Colonic mucosa (tissue), 4 donors: Measurements from ENCODE around the gene MARK3. TPM values are rescaled to one million over a fixed set of nuclear protein-coding genes. Genes with fewer than 3 reads are reported as not detected.

Experiments used
- DNase-seq: peaks from one replicate; pipeline ENCODE4 v3.0.0-alpha.2; 2020
- H3K27ac ChIP-seq: fragments of 200-600 bp; one replicate; pipeline ENCODE4 v1.8.0; 2021
- H3K27me3 ChIP-seq: fragments of 200-600 bp; one replicate; pipeline ENCODE4 v1.8.0; 2021
- H3K36me3 ChIP-seq: fragments of 200-600 bp; one replicate; pipeline ENCODE4 v1.8.0; 2021
- H3K4me1 ChIP-seq: fragments of 200-600 bp; one replicate; pipeline ENCODE4 v1.8.0; 2021; ENCODE audit warnings: mild to moderate bottlenecking
- H3K4me3 ChIP-seq: fragments of 200-600 bp; one replicate; pipeline ENCODE4 v1.8.0; 2021
- H3K9ac ChIP-seq, 2 donors: one replicate each; pipeline ENCODE4 v1.7.0; 2013; ENCODE audit warnings: control low read depth in 2 of 2, low read depth in 2 of 2, low read length in 2 of 2
- H3K9me3 ChIP-seq: fragments of 200-600 bp; one replicate; pipeline ENCODE4 v1.8.0; 2021
- CTCF ChIP-seq: fragments of 200-600 bp; IDR thresholded peaks from one replicate; pipeline ENCODE4 v1.8.0; 2022; ENCODE audit warnings: antibody characterized with exemption, mild to moderate bottlenecking
- intact Hi-C: fragments of 100-400 bp; cut with DNase I; formaldehyde crosslinking; loops from one replicate; pipeline ENCODE4 v1.14.1; 2022
- total RNA-seq, 2 donors: library from RNA; stranded (reverse); fragmentation: NEBNext Ultra II Directional in 1 of 2; extraction: Animal tissue kit (Norgen Biotek cat#: 25700) in 1 of 2; gene quantifications; one replicate each; pipeline ENCODE4 v1.2.1, GENCODE V29; 2021
- donor health status: healthy.
- donor health status: DM: no; HTN: no; CAD: no.
- donor health status: DM: no; HTN: no; CAD: no.

Gene MARK3
- total RNA-seq, 2 donors from 2014 or later = 52.5 to 63.6 TPM

DNA sequence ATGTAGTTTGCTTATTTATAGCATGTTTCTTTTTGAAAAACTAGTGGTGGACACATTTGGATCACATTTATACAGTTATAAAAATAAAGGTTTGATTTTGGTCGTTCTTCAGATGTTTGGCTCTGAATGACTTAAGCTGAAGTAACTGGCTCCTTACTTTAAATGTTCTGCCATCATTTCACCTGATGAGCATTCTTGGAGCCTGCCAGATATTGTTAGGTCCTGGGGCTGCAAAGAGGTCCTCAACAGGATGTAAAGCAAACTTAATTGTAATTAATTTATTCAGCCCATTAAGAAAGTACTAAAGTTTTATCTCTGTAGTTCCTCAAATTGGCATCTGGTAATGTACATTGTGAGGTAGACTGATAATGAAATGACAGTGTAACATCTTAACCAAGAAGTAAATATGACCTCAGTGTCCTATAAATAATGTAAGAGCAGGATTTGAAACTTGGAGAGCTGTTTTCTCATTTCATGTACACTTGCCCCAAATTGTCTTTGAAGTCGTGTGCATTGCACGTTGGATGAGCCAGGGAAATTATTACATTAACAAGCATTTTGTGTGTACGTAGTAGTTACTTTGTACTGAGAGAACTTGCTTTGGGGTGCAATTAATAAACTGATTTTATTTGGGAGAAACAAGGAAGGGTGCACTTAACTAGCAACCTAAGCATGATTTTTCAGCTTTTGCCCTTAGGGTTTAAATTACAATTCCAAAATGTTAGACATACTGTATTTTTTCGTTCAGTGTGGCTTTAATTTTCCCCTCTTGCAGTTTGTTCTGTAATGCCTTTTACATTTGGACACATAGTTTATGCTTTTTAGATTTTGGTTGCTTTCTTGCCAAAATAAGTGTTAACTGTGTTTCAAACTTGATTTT lies 43.7 kb upstream of the MARK3 start:
- H3K27ac ChIP-seq = no peak overlapping the region
- no peak overlapping the region for H3K9ac ChIP-seq
- H3K27me3 ChIP-seq = no peaks in the 10 kb centered on the region
- no peak overlapping the region for H3K4me3 ChIP-seq
- intact Hi-C loops = no loop called here
- TF ChIP-seq CTCF = no peak
- no peak for DNase-seq
- H3K36me3 ChIP-seq = peaks cover 39% of the 10 kb centered on the region
- no peaks in the 10 kb centered on the region for H3K4me1 ChIP-seq
- H3K9me3 ChIP-seq = no peaks in the 10 kb centered on the region

DNA sequence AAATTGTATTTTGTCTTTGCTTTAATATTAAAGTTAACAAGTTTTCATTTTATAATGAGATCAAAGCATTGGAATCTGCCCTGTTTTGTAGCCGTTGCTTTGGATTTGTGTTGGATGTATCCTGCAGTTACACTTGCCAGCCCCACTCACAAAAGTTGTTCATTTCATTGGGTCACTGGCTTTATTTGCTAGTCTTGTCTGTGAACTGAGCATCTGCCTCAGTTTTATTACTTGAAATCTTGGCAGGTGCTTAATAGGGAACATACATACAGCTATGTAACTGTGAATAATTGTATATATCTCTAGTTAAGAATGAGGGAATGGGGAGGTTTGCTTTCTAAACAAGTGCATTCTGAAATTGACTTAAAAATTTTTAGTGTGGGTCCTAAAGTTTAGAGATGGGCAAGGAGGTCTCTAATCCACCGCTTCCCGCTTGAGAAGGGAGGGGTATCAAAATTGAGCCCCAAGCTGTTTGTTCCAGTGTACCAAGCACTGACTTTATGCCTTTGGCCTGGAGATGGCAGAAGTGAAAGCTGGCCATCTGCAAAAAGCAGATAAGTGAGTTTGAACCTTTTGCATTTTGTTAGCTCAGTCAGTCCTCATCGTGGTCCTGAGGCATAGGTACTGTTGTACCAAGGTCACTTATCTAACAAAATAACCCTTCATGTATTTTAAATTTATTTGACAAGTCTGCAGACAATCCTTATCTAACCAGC lies 41.9 kb upstream of the MARK3 start:
- intact Hi-C loops = no loop called here
- no peak overlapping the region for H3K9ac ChIP-seq
- no peak overlapping the region for H3K4me3 ChIP-seq
- TF ChIP-seq CTCF = no peak
- H3K9me3 ChIP-seq = no peaks in the 10 kb centered on the region
- H3K27me3 ChIP-seq = no peaks in the 10 kb centered on the region
- no peak overlapping the region for H3K27ac ChIP-seq
- H3K4me1 ChIP-seq = no peaks in the 10 kb centered on the region
- no peak for DNase-seq
- H3K36me3 ChIP-seq = peaks cover 34% of the 10 kb centered on the region

GRCh38 chr14:103343905-103344797 lies 41.1 kb upstream of the MARK3 start:
- peaks cover 26% of the 10 kb centered on the region for H3K36me3 ChIP-seq
- H3K27me3 ChIP-seq = no peaks in the 10 kb centered on the region
- DNase-seq = no peak
- H3K9me3 ChIP-seq = no peaks in the 10 kb centered on the region
- TF ChIP-seq CTCF = no peak
- H3K27ac ChIP-seq = no peak overlapping the region
- no peaks in the 10 kb centered on the region for H3K4me1 ChIP-seq
- intact Hi-C loops = no loop called here
- H3K9ac ChIP-seq = no peak overlapping the region
- H3K4me3 ChIP-seq = no peak overlapping the region

DNA sequence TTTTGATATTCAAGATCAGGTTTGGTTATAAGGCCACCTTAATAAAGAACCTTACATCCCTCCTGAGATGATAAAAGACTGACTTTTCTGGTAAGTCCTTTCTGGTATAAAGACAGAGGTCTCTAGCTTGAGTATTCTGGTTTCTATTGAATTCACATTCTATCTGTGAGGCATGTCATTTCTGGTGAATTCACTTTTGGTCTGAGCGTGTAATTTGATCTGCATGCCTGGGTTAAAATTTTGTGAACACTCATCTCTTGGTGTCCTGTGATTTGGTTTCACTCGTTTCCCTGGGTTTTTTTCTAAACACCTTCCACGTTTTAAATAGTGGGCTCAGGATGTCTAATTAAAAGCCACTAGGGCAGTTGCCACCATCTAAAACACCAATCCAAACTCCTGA lies 38.9 kb upstream of the MARK3 start:
- Histone ChIP-seq H3K4me3 (no peak overlapping the region), H3K27ac (no peak overlapping the region), H3K27me3 (no peaks in the 10 kb centered on the region), H3K9ac (no peak overlapping the region), H3K4me1 (no peaks in the 10 kb centered on the region), H3K9me3 (no peaks in the 10 kb centered on the region), H3K36me3 (peaks cover 12% of the 10 kb centered on the region)
- no peak for TF ChIP-seq CTCF
- intact Hi-C loops = no loop called here
- DNase-seq = no peak
